GM12878 (cell line): ENCODE data around the gene CCDC82. TPM values are rescaled to one million over a fixed set of nuclear protein-coding genes. Genes with fewer than 3 reads are reported as not detected.

ENCODE experiments used
- ATAC-seq: fragments of 200-7000 bp; cut with Tn5 transposase; 3 replicates; pipeline ENCODE4 v1.9.1; 2020; ENCODE audit warnings: mild to moderate bottlenecking, moderate library complexity
- BruUV-seq: library from RNA; stranded (reverse); fragments of 400-500 nt; replicated peaks from 2 replicates; lab custom pipeline; 2021; lab: Mats Ljungman, UMichigan
- CTCF ChIA-PET: fragments of 300-600 bp; sonication (Branson Sonifier 250); formaldehyde crosslinking; extraction: SDS; loops from one replicate; lab custom pipeline; 2021; ENCODE audit warnings: inconsistent platforms; lab: Yijun Ruan, JAX
- POLR2A ChIA-PET: fragments of 350-600 bp; formaldehyde crosslinking; extraction: SDS; loops from one replicate; lab custom pipeline; 2021; ENCODE audit warnings: inconsistent platforms; lab: Charles Lee
- RAD21 ChIA-PET: fragments of 300-600 bp; sonication (Branson Sonifier 250); formaldehyde crosslinking; loops from one replicate; lab custom pipeline; 2023; ENCODE audit warnings: antibody characterized with exemption; ENCODE audit not compliant: unreplicated experiment; lab: Charles Lee
- SMC1A ChIA-PET: fragments of 300-600 bp; sonication (Branson Sonifier 250); formaldehyde crosslinking; loops from one replicate; lab custom pipeline; 2023; ENCODE audit not compliant: unreplicated experiment, uncharacterized antibody; lab: Charles Lee
- DNase-seq: peaks from one replicate; pipeline ENCODE4 v3.0.0-alpha.2; 2011; ENCODE audit warnings: low read depth, low spot score
- FAIRE-seq: peaks from 3 replicates; lab custom pipeline; 2011; peaks lifted over from hg19 to GRCh38; lab: Jason Lieb, UNC
- H2AFZ ChIP-seq: 2 replicates; pipeline ENCODE4 v1.6.0; 2011; ENCODE audit warnings: low read depth, low read length, control low read depth; ENCODE audit not compliant: control insufficient read depth
- H3K27ac ChIP-seq: 2 replicates; pipeline ENCODE4 v1.5.1; 2011; ENCODE audit warnings: control low read depth; ENCODE audit not compliant: control insufficient read depth, insufficient read depth
- H3K27me3 ChIP-seq, 2 experiments: replicated peaks in 1 of 2; 2 replicates each; pipeline versions ENCODE4 v1.6.0 to v1.6.1; 2011; ENCODE audit warnings: low read length in 1 of 2; ENCODE audit not compliant: control insufficient read depth in 2 of 2, insufficient read depth in 2 of 2
- H3K36me3 ChIP-seq, 2 experiments: 2 replicates each; pipeline ENCODE4 v1.5.1; 2011; ENCODE audit warnings: low read length in 1 of 2; ENCODE audit not compliant: control insufficient read depth in 2 of 2, insufficient read depth in 2 of 2
- H3K4me1 ChIP-seq: 2 replicates; pipeline ENCODE4 v1.6.1; 2011; ENCODE audit warnings: mild to moderate bottlenecking, low read length, moderate library complexity, mixed read lengths; ENCODE audit not compliant: control insufficient read depth, insufficient read depth
- H3K4me2 ChIP-seq: 2 replicates; pipeline ENCODE4 v1.6.0; 2011; ENCODE audit warnings: control low read depth; ENCODE audit not compliant: control insufficient read depth, insufficient read depth
- H3K4me3 ChIP-seq: fragments of 200-600 bp; sonication (generic); 2 replicates; pipeline ENCODE4 v1.5.1; 2016
- H3K79me2 ChIP-seq: 2 replicates; pipeline ENCODE4 v1.6.0; 2011; ENCODE audit warnings: low read length; ENCODE audit not compliant: control insufficient read depth, insufficient read depth
- H3K9ac ChIP-seq: 2 replicates; pipeline ENCODE4 v1.8.0; 2011; ENCODE audit warnings: low read length, control low read depth, mixed read lengths; ENCODE audit not compliant: control insufficient read depth, insufficient read depth
- H3K9me3 ChIP-seq: replicated peaks from 3 replicates; pipeline ENCODE4 v1.5.1; 2011; ENCODE audit warnings: mild to moderate bottlenecking, low read length; ENCODE audit not compliant: control insufficient read depth, insufficient read depth
- H4K20me1 ChIP-seq: 2 replicates; pipeline ENCODE4 v1.6.0; 2011; ENCODE audit not compliant: control insufficient read depth, insufficient read depth
- CEBPB ChIP-seq, 2 experiments: fragments of 150-350 bp in 1 of 2; IDR thresholded peaks; 2 replicates each; pipeline ENCODE4 v1.6.1; 2012 to 2014; ENCODE audit warnings: low read depth in 2 of 2, low read length in 2 of 2, borderline replicate concordance in 1 of 2, inconsistent platforms in 1 of 2
- SRF ChIP-seq, 2 experiments: IDR thresholded peaks; 2 replicates each; pipeline ENCODE4 v1.6.1; 2011; ENCODE audit warnings: low read depth in 2 of 2, low read length in 2 of 2, mild to moderate bottlenecking in 1 of 2, moderate library complexity in 1 of 2
- ZBTB4 ChIP-seq: fragments of 450-650 bp; formaldehyde crosslinking; IDR thresholded peaks from 2 replicates; pipeline ENCODE4 v1.4.0; 2022; ENCODE audit warnings: mild to moderate bottlenecking, moderate library complexity
- ZNF217 ChIP-seq: fragments of 450-650 bp; IDR thresholded peaks from 2 replicates; pipeline ENCODE4 v1.6.1; 2017; ENCODE audit warnings: antibody characterized with exemption, mild to moderate bottlenecking
- ZNF24 ChIP-seq: fragments of 450-650 bp; IDR thresholded peaks from 2 replicates; pipeline ENCODE4 v1.6.1; 2017; ENCODE audit warnings: antibody characterized with exemption, mild to moderate bottlenecking
- WGBS: methylation state at CpG from one replicate; pipeline ENCODE4 v1.1.6; 2016; ENCODE audit warnings: low lambda C conversion rate; ENCODE audit not compliant: insufficient replicate concordance, insufficient coverage; ENCODE audit errors: missing lambda C conversion rate; 5-methylcytosine and 5-hydroxymethylcytosine counted together
- in situ Hi-C: fragments of 300-500 bp; cut with MboI; formaldehyde crosslinking; loops from 9 replicates; pipeline ENCODE4 v1.14.3; 2018; ENCODE audit warnings: mixed read lengths
- intact Hi-C: fragments of 100-400 bp; cut with micrococcal nuclease; formaldehyde crosslinking; loops from one replicate; pipeline ENCODE4 v1.14.2; 2022; ENCODE audit not compliant: unreplicated experiment
- polyA plus RNA-seq, 11 experiments: library from polyadenylated mRNA; depleted of rRNA in 4 of 11; unstranded in 6 of 11; stranded (reverse) in 5 of 11; fragments of >200 nt; fragmentation: Nextera tagmentation in 4 of 11; fragmentation: Illumina TruSeq in 1 of 11; extraction: Ambion mirVana in 4 of 11; extraction: Trizol in 1 of 11; gene quantifications; 1 replicate in 1 of 11; 2 replicates in 10 of 11; pipeline versions ENCODE4 v1.2.1 to v1.2.3, GENCODE V29; 2011 to 2016; ENCODE audit warnings: inconsistent platforms in 2 of 11, missing spikeins in 2 of 11, low read depth in 1 of 11
- total RNA-seq, 4 experiments: library from RNA; depleted of rRNA in 3 of 4; stranded (reverse); fragments of >200 nt in 3 of 4; fragmentation: Illumina TruSeq in 1 of 4; extraction: Trizol in 1 of 4; gene quantifications; 2 replicates each; pipeline versions ENCODE4 v1.2.1 to v1.2.3, GENCODE V29; 2013 to 2021
- TF ChIP-seq, protein P1 (sequence below): fragments of 450-650 bp; IDR thresholded peaks from 2 replicates; pipeline ENCODE4 v1.6.1; 2016; ENCODE audit warnings: mild to moderate bottlenecking
- TF ChIP-seq, protein P2 (sequence below): fragments of 150-350 bp; IDR thresholded peaks from 2 replicates; pipeline ENCODE4 v1.6.1; 2014; ENCODE audit warnings: mild to moderate bottlenecking, low read depth, low read length
- TF ChIP-seq, protein P3 (sequence below): IDR thresholded peaks from 2 replicates; pipeline ENCODE4 v1.6.1; 2012; ENCODE audit warnings: improper control_type of control experiment, low read depth, low read length; ENCODE audit not compliant: insufficient replicate concordance

Gene CCDC82
- total and polyA plus RNA-seq, 10 of the 15 experiments (the other 5 are each of a cell fraction or from before 2014, with no cell fraction given), result 15.2 to 62.4 (median 28.8) TPM

DNA sequence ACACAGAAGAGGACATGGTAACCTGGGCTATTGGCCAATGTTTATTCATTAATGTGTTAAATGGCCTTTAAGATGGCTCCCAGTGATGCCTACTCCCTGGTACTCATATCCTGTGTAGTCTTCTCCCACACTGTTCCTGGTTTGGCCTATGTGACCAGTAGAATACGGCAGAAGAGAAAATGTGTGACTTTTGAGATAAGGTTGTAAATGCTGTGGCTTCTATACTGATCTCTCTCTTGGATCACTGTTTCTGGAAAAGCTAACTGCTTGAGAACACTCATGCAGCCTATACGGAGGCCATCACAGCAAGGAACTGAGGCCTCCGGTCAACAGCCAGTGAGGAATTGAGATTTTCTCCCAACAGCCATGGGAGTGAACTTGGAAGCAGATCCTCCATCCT lies 70.9 kb downstream of the CCDC82 start:
- ChIA-PET RAD21 (interaction anchor here (0.9 to 1.1 kb wide), 2 partner anchors 16 to 20 kb away, joined by 3 to 4 read pairs; no protein-coding TSS in a partner anchor), POLR2A (no interaction called here), CTCF (interaction anchor here (1.0 to 1.9 kb wide), 4 partner anchors 11 to 307 kb away, joined by 3 to 7 read pairs (median 4); partner anchors contain the start of gene MAML2), SMC1A (interaction anchor here (0.9 to 3.1 kb wide), 8 partner anchors 9 to 70 kb away, joined by 3 to 15 read pairs (median 6); partner anchors contain the start of gene MAML2)
- Histone ChIP-seq H3K9ac (no peak overlapping the region), H3K27me3 (no peaks in the 10 kb centered on the region), H2AFZ (no peak overlapping the region), H3K4me2 (peak overlapping the region; percentile 4; the same call in 1 of the 2 replicates), H3K9me3 (no peaks in the 10 kb centered on the region), H4K20me1 (no peaks in the 10 kb centered on the region; the same call in 1 of the 2 replicates), H3K4me1 (peaks cover 20% of the 10 kb centered on the region), H3K36me3 (peaks cover 0 to 2% of the 10 kb centered on the region in 2 experiments; a peak in 1 of 4 replicates), H3K4me3 (no peak overlapping the region), H3K79me2 (peaks cover 76% of the 10 kb centered on the region), H3K27ac (no peak overlapping the region)
- TF ChIP-seq, protein P1, sequence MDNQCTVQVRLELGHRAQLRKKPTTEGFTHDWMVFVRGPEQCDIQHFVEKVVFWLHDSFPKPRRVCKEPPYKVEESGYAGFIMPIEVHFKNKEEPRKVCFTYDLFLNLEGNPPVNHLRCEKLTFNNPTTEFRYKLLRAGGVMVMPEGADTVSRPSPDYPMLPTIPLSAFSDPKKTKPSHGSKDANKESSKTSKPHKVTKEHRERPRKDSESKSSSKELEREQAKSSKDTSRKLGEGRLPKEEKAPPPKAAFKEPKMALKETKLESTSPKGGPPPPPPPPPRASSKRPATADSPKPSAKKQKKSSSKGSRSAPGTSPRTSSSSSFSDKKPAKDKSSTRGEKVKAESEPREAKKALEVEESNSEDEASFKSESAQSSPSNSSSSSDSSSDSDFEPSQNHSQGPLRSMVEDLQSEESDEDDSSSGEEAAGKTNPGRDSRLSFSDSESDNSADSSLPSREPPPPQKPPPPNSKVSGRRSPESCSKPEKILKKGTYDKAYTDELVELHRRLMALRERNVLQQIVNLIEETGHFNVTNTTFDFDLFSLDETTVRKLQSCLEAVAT, result no peak
- TF ChIP-seq ZNF24 (no peak), CEBPB (IDR thresholded peaks at IDR 0.05; ENCODE audit: borderline replicate concordance in 1 of 2, low read depth in 2 of 2, low read length in 2 of 2) (no peak), ZBTB4 (CRISPR knock-in tag) (no peak), SRF (IDR thresholded peaks at IDR 0.05; ENCODE audit: low read depth in 2 of 2, low read length in 2 of 2) (no peak), ZNF217 (no peak)
- TF ChIP-seq, protein P2, sequence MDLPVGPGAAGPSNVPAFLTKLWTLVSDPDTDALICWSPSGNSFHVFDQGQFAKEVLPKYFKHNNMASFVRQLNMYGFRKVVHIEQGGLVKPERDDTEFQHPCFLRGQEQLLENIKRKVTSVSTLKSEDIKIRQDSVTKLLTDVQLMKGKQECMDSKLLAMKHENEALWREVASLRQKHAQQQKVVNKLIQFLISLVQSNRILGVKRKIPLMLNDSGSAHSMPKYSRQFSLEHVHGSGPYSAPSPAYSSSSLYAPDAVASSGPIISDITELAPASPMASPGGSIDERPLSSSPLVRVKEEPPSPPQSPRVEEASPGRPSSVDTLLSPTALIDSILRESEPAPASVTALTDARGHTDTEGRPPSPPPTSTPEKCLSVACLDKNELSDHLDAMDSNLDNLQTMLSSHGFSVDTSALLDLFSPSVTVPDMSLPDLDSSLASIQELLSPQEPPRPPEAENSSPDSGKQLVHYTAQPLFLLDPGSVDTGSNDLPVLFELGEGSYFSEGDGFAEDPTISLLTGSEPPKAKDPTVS, result no peak
- TF ChIP-seq, protein P3, sequence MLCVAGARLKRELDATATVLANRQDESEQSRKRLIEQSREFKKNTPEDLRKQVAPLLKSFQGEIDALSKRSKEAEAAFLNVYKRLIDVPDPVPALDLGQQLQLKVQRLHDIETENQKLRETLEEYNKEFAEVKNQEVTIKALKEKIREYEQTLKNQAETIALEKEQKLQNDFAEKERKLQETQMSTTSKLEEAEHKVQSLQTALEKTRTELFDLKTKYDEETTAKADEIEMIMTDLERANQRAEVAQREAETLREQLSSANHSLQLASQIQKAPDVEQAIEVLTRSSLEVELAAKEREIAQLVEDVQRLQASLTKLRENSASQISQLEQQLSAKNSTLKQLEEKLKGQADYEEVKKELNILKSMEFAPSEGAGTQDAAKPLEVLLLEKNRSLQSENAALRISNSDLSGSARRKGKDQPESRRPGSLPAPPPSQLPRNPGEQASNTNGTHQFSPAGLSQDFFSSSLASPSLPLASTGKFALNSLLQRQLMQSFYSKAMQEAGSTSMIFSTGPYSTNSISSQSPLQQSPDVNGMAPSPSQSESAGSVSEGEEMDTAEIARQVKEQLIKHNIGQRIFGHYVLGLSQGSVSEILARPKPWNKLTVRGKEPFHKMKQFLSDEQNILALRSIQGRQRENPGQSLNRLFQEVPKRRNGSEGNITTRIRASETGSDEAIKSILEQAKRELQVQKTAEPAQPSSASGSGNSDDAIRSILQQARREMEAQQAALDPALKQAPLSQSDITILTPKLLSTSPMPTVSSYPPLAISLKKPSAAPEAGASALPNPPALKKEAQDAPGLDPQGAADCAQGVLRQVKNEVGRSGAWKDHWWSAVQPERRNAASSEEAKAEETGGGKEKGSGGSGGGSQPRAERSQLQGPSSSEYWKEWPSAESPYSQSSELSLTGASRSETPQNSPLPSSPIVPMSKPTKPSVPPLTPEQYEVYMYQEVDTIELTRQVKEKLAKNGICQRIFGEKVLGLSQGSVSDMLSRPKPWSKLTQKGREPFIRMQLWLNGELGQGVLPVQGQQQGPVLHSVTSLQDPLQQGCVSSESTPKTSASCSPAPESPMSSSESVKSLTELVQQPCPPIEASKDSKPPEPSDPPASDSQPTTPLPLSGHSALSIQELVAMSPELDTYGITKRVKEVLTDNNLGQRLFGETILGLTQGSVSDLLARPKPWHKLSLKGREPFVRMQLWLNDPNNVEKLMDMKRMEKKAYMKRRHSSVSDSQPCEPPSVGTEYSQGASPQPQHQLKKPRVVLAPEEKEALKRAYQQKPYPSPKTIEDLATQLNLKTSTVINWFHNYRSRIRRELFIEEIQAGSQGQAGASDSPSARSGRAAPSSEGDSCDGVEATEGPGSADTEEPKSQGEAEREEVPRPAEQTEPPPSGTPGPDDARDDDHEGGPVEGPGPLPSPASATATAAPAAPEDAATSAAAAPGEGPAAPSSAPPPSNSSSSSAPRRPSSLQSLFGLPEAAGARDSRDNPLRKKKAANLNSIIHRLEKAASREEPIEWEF, result no peak
- BruUV-seq, result no TSS peak
- FAIRE-seq (no peak), ATAC-seq (peak; percentile 40), DNase-seq (no peak)
- in situ Hi-C loops (no loop called here), intact Hi-C loops (no loop called here)
- WGBS, result 96% methylated on average over 3 of the region's 3 CpGs
